Measurements from ENCODE around the gene DAZAP1. TPM values are rescaled to one million over a fixed set of nuclear protein-coding genes. Genes with fewer than 3 reads are reported as not detected.
A peak's percentile ranks its signal among the peaks of the same experiment; 100 is the strongest.

The DAZAP1 gene
- total RNA-seq, 1 experiment from 2014 or later, result 110 TPM

- DNase-seq (ENCODE audit: low spot score), result no peak
These were observed 13.5 kb upstream of the DAZAP1 start for GRCh38 chr19:1393841-1394240.

- no peak for DNase-seq (ENCODE audit: low spot score)
These were observed 12.9 kb upstream of the DAZAP1 start for GRCh38 chr19:1394252-1395193.

- DNase-seq (ENCODE audit: low spot score), result no peak
These were observed 12.0 kb upstream of the DAZAP1 start for GRCh38 chr19:1395194-1396018.

- DNase-seq (ENCODE audit: low spot score), result no peak
These were observed 11.2 kb upstream of the DAZAP1 start for GRCh38 chr19:1396019-1396767.

GRCh38 chr19:1396768-1397679 lies 10.4 kb upstream of the DAZAP1 start:
- DNase-seq (ENCODE audit: low spot score), result no peak

GRCh38 chr19:1397838-1398237 lies 9.5 kb upstream of the DAZAP1 start:
- DNase-seq (ENCODE audit: low spot score), result no peak

GRCh38 chr19:1399079-1399478 lies 8.3 kb upstream of the DAZAP1 start:
- no peak for DNase-seq (ENCODE audit: low spot score)

- DNase-seq (ENCODE audit: low spot score), result no peak
These were observed 7.6 kb upstream of the DAZAP1 start for GRCh38 chr19:1399745-1400144.

GRCh38 chr19:1400281-1401137 lies 6.9 kb upstream of the DAZAP1 start:
- DNase-seq (ENCODE audit: low spot score), result peak; percentile 55

- DNase-seq (ENCODE audit: low spot score), result no peak
These were observed 6.1 kb upstream of the DAZAP1 start, which contains the start of gene GAMT for GRCh38 chr19:1401138-1401888. Gene GAMT, minus strand, starts transcription at chr19:1401542. Its CDS starts 66 bp downstream, at chr19:1401476.

GRCh38 chr19:1401889-1402217 lies 5.5 kb upstream of the DAZAP1 start:
- no peak for DNase-seq (ENCODE audit: low spot score)

- DNase-seq (ENCODE audit: low spot score), result no peak
These were observed 4.8 kb upstream of the DAZAP1 start for GRCh38 chr19:1402411-1403070.

- DNase-seq (ENCODE audit: low spot score), result peak; percentile 94
These were observed 435 bp upstream of the DAZAP1 start for GRCh38 chr19:1406774-1407527.

- DNase-seq (ENCODE audit: low spot score), result peak; percentile 35
These were observed 1.2 kb downstream of the DAZAP1 start for GRCh38 chr19:1408300-1409203.

GRCh38 chr19:1409204-1410005 lies 2.0 kb downstream of the DAZAP1 start:
- DNase-seq (ENCODE audit: low spot score), result no peak

Data from A172 (cell line).